Loucy (cell line): ENCODE measurements around the gene NAA25.

Experiments used
- H2AFZ ChIP-seq: fragments of 200-600 bp; sonication (generic); 2 replicates; pipeline ENCODE4 v1.6.0; 2016; ENCODE audit warnings: antibody characterized with exemption, mild to moderate bottlenecking, low read length, moderate library complexity
- H3F3A ChIP-seq: fragments of 200-600 bp; 2 replicates; pipeline ENCODE4 v1.6.0; 2016; ENCODE audit warnings: antibody characterized with exemption, low read depth, mild to moderate bottlenecking
- H3K27me3 ChIP-seq: fragments of 200-600 bp; sonication (generic); 2 replicates; pipeline ENCODE4 v1.6.1; 2014; ENCODE audit warnings: low read length, mild to moderate bottlenecking; ENCODE audit not compliant: insufficient read depth, poor library complexity, severe bottlenecking
- H3K36me3 ChIP-seq: fragments of 200-600 bp; sonication (generic); 2 replicates; pipeline ENCODE4 v1.6.1; 2016; ENCODE audit warnings: low read length; ENCODE audit not compliant: insufficient read depth
- H3K4me1 ChIP-seq: fragments of 200-600 bp; sonication (generic); 2 replicates; pipeline ENCODE4 v1.5.1; 2014; ENCODE audit warnings: low read length, mild to moderate bottlenecking; ENCODE audit not compliant: insufficient read depth, poor library complexity, severe bottlenecking
- H3K4me2 ChIP-seq: fragments of 200-600 bp; sonication (generic); 2 replicates; pipeline ENCODE4 v1.6.0; 2014; ENCODE audit warnings: antibody characterized with exemption, low read length, low read depth, mild to moderate bottlenecking; ENCODE audit not compliant: poor library complexity, severe bottlenecking
- H3K4me3 ChIP-seq: fragments of 200-600 bp; sonication (generic); 2 replicates; pipeline ENCODE4 v1.5.1; 2014; ENCODE audit warnings: low read length, mild to moderate bottlenecking, mixed read lengths; ENCODE audit not compliant: poor library complexity, severe bottlenecking
- H3K79me2 ChIP-seq: fragments of 200-600 bp; sonication (generic); 2 replicates; pipeline ENCODE4 v1.6.1; 2014; ENCODE audit warnings: low read length; ENCODE audit not compliant: insufficient read depth
- H3K9ac ChIP-seq: fragments of 200-600 bp; sonication (generic); 2 replicates; pipeline ENCODE4 v1.6.0; 2014; ENCODE audit warnings: mild to moderate bottlenecking, low read depth, low read length, moderate library complexity; ENCODE audit not compliant: poor library complexity, severe bottlenecking
- H3K9me2 ChIP-seq: fragments of 200-600 bp; sonication (generic); replicated peaks from 2 replicates; pipeline ENCODE4 v1.6.1; 2016; ENCODE audit warnings: low read depth, low read length, mixed read lengths
- H3K9me3 ChIP-seq: fragments of 200-600 bp; sonication (generic); 2 replicates; pipeline ENCODE4 v1.6.1; 2014; ENCODE audit warnings: mild to moderate bottlenecking, antibody characterized with exemption, low read length, low read depth; ENCODE audit not compliant: insufficient read depth
- H4K20me1 ChIP-seq: fragments of 200-600 bp; sonication (generic); 2 replicates; pipeline ENCODE4 v1.6.0; 2014; ENCODE audit warnings: antibody characterized with exemption, low read length, mild to moderate bottlenecking; ENCODE audit not compliant: insufficient read depth, poor library complexity, severe bottlenecking
- EZH2phosphoT487 ChIP-seq: fragments of 200-600 bp; IDR thresholded peaks from 2 replicates; pipeline ENCODE4 v1.6.1; 2018; ENCODE audit warnings: antibody characterized with exemption, mild to moderate bottlenecking, moderate library complexity, borderline replicate concordance
- TF ChIP-seq, protein P1 (sequence below): fragments of 200-600 bp; sonication (generic); conservative IDR thresholded peaks from 2 replicates; pipeline ENCODE4 v1.5.1; 2014; ENCODE audit warnings: mild to moderate bottlenecking, antibody characterized with exemption, low read length

Gene NAA25

DNA sequence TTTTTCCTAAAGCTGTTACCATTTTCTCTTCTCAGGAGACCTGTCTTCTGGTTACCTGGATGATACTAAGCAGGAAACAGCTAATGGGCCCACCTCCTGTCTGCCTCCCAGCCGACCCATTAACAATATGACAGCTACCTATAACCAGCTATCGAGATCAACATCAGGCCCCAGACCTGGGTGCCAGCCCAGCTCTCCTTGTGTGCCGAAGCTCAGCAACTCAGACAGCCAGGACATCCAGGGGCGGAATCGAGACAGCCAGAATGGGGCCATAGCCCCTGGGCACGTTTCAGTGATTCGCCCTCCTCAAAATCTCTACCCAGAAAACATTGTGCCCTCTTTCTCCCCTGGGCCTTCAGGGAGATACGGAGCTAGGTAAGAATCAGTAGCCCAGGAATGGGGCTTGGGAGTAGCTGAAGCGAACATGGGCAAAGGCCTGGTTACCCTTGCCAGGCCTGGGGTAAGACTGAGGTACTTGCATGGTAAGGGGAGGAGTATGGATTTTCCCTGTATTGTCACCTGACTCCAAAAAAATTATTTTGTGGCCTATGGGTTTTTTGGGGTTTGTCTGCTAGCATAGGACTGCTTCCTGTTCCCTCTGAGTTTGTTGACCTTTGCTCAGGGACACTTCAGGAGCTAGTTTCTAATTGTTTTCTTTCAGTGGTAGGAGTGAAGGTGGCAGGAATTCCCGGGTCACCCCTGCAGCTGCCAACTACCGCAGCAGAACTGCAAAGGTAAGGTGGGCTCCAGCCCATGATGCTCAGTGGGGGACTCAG is 43.4 kb upstream of the NAA25 start:
- Histone ChIP-seq H4K20me1 (no peaks in the 10 kb centered on the region), H3K4me3 (no peak overlapping the region), H3K4me2 (no peak overlapping the region), H3F3A (no peaks in the 10 kb centered on the region), H3K27me3 (no peaks in the 10 kb centered on the region), H3K79me2 (no peaks in the 10 kb centered on the region), H3K9me2 (no peaks in the 10 kb centered on the region), H3K9me3 (no peaks in the 10 kb centered on the region), H2AFZ (no peak overlapping the region), H3K9ac (no peak overlapping the region), H3K36me3 (peaks cover 21% of the 10 kb centered on the region; the same call in 1 of the 2 replicates), H3K4me1 (no peaks in the 10 kb centered on the region)
- TF ChIP-seq EZH2phosphoT487, result no peak
- TF ChIP-seq, protein P1, sequence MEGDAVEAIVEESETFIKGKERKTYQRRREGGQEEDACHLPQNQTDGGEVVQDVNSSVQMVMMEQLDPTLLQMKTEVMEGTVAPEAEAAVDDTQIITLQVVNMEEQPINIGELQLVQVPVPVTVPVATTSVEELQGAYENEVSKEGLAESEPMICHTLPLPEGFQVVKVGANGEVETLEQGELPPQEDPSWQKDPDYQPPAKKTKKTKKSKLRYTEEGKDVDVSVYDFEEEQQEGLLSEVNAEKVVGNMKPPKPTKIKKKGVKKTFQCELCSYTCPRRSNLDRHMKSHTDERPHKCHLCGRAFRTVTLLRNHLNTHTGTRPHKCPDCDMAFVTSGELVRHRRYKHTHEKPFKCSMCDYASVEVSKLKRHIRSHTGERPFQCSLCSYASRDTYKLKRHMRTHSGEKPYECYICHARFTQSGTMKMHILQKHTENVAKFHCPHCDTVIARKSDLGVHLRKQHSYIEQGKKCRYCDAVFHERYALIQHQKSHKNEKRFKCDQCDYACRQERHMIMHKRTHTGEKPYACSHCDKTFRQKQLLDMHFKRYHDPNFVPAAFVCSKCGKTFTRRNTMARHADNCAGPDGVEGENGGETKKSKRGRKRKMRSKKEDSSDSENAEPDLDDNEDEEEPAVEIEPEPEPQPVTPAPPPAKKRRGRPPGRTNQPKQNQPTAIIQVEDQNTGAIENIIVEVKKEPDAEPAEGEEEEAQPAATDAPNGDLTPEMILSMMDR, result no peak

DNA sequence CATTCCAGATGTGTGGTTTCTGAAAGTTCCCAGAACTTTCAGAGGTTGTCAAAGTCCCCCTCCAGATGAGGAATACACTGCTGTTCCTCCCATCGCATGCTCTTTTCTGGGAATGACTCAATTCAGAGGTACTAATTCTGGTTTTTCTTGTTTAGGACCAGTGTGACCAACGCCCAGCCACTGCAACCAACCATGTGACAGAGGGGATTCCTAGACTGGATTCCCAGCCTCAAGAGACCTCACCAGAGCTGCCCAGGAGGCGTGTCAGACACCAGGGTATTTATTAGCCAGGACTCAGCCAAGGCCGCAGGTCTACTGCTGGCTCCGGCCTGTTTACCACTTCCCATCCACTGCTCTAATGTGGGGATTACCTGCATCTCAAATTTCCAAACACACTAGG is 41.0 kb upstream of the NAA25 start:
- Histone ChIP-seq H3K9me3 (no peaks in the 10 kb centered on the region), H3K4me2 (no peak overlapping the region), H3K4me1 (no peaks in the 10 kb centered on the region), H3K9ac (no peak overlapping the region), H4K20me1 (no peaks in the 10 kb centered on the region), H3K36me3 (peaks cover 21% of the 10 kb centered on the region; the same call in 1 of the 2 replicates), H3K27me3 (no peaks in the 10 kb centered on the region), H3K79me2 (no peaks in the 10 kb centered on the region), H3F3A (no peaks in the 10 kb centered on the region), H3K4me3 (no peak overlapping the region), H3K9me2 (no peaks in the 10 kb centered on the region), H2AFZ (no peak overlapping the region)
- TF ChIP-seq, protein P1, result no peak
- TF ChIP-seq EZH2phosphoT487, result no peak

DNA sequence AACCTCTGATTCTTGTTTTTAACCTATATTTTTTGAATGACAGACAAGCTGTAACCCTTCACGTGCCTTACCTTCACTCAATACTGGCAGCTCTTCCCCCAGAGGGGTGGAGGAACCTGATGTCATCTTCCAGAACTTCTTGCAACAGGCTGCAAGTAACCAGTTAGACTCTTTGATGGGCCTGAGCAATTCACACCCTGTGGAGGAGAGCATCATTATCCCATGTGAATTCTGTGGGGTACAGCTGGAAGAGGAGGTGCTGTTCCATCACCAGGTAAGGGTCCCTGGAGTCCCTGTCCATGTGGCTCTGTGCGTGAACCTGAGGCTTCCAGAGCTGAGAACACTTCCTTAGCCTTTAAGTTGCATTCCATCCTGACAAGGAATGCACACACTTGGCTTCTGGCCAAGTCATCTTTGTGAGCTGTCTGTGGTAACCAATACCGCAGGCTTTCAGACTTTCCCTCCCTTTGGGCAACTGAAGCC is 39.5 kb upstream of the NAA25 start:
- H3K4me1 ChIP-seq, result no peaks in the 10 kb centered on the region
- H3K27me3 ChIP-seq, result no peaks in the 10 kb centered on the region
- no peaks in the 10 kb centered on the region for H3K79me2 ChIP-seq
- no peaks in the 10 kb centered on the region for H4K20me1 ChIP-seq
- H3K4me2 ChIP-seq, result no peak overlapping the region
- no peak overlapping the region for H3K9ac ChIP-seq
- TF ChIP-seq, protein P1, result no peak
- TF ChIP-seq EZH2phosphoT487, result no peak
- H3K4me3 ChIP-seq, result no peak overlapping the region
- peaks cover 25% of the 10 kb centered on the region; the same call in 1 of the 2 replicates for H3K36me3 ChIP-seq
- no peaks in the 10 kb centered on the region for H3K9me2 ChIP-seq
- H3K9me3 ChIP-seq, result no peaks in the 10 kb centered on the region
- H2AFZ ChIP-seq, result no peak overlapping the region
- H3F3A ChIP-seq, result no peaks in the 10 kb centered on the region
